IMR-90 (cell line): ENCODE measurements around the gene GTPBP8. TPM values are rescaled to one million over a fixed set of nuclear protein-coding genes. Genes with fewer than 3 reads are reported as not detected.
A peak's percentile ranks its signal among the peaks of the same experiment; 100 is the strongest.

Source experiments
- ATAC-seq: fragments of 200-7000 bp; cut with Tn5 transposase; 2 replicates; pipeline ENCODE4 v1.9.1; 2020; ENCODE audit warnings: low read depth, mild to moderate bottlenecking, moderate library complexity
- BruUV-seq: library from RNA; stranded (reverse); fragments of 400-500 nt; replicated peaks from 2 replicates; lab custom pipeline; 2021; lab: Mats Ljungman, UMichigan
- CTCF ChIA-PET: fragments of 300-600 bp; formaldehyde crosslinking; extraction: SDS; loops from one replicate; lab custom pipeline; 2021; ENCODE audit warnings: antibody characterized with exemption; lab: Yijun Ruan, JAX
- POLR2A ChIA-PET: fragments of 300-600 bp; sonication (Branson Sonifier 250); formaldehyde crosslinking; loops from one replicate; lab custom pipeline; 2022; ENCODE audit warnings: antibody characterized with exemption; ENCODE audit not compliant: unreplicated experiment; lab: Charles Lee
- DNase-seq: peaks from one replicate; pipeline ENCODE4 v3.0.0; 2013
- H2AFZ ChIP-seq: replicated peaks from 2 replicates; pipeline ENCODE3; 2013; ENCODE audit warnings: low read length, mild to moderate bottlenecking; ENCODE audit not compliant: poor library complexity
- H2AK5ac ChIP-seq: 2 replicates; pipeline ENCODE4 v1.6.1; 2013; ENCODE audit warnings: low read depth, low read length, inconsistent platforms
- H2AK9ac ChIP-seq: replicated peaks from 2 replicates; pipeline ENCODE3; 2013; ENCODE audit warnings: mild to moderate bottlenecking, low read depth, low read length, moderate library complexity; ENCODE audit not compliant: poor library complexity
- H2BK120ac ChIP-seq: 2 replicates; pipeline ENCODE4 v1.6.1; 2013; ENCODE audit warnings: low read depth, low read length, inconsistent platforms
- H2BK15ac ChIP-seq: 3 replicates; pipeline ENCODE4 v1.6.1; 2013; ENCODE audit warnings: low read depth, low read length, inconsistent platforms
- H2BK20ac ChIP-seq: 2 replicates; pipeline ENCODE4 v1.6.1; 2013; ENCODE audit warnings: low read depth, mild to moderate bottlenecking, inconsistent platforms, low read length, moderate library complexity
- H2BK5ac ChIP-seq: 2 replicates; pipeline ENCODE4 v1.6.1; 2013; ENCODE audit warnings: mild to moderate bottlenecking, low read depth, low read length, inconsistent platforms; ENCODE audit not compliant: poor library complexity, severe bottlenecking
- H3K14ac ChIP-seq: replicated peaks from 2 replicates; pipeline ENCODE4 v1.6.1; 2013; ENCODE audit warnings: low read depth, low read length, inconsistent platforms
- H3K18ac ChIP-seq: 2 replicates; pipeline ENCODE4 v1.6.1; 2013; ENCODE audit warnings: low read depth, low read length, control low read depth
- H3K23ac ChIP-seq: 2 replicates; pipeline ENCODE4 v1.6.1; 2013; ENCODE audit warnings: low read depth, low read length, inconsistent platforms
- H3K27ac ChIP-seq: 2 replicates; pipeline ENCODE4 v1.5.1; 2013; ENCODE audit warnings: mild to moderate bottlenecking, control low read depth, low read length; ENCODE audit not compliant: insufficient read depth
- H3K27me3 ChIP-seq: 2 replicates; pipeline ENCODE4 v1.6.1; 2013; ENCODE audit warnings: low read length; ENCODE audit not compliant: control insufficient read depth, insufficient read depth
- H3K36me3 ChIP-seq: 2 replicates; pipeline ENCODE4 v1.6.1; 2013; ENCODE audit warnings: low read length, mixed read lengths; ENCODE audit not compliant: control insufficient read depth, insufficient read depth
- H3K4ac ChIP-seq: 2 replicates; pipeline ENCODE4 v1.6.1; 2013; ENCODE audit warnings: low read depth, low read length, inconsistent platforms
- H3K4me1 ChIP-seq: 2 replicates; pipeline ENCODE4 v1.6.1; 2013; ENCODE audit warnings: low read length, mixed read lengths; ENCODE audit not compliant: control insufficient read depth, insufficient read depth
- H3K4me2 ChIP-seq: 2 replicates; pipeline ENCODE4 v1.6.1; 2013; ENCODE audit warnings: low read depth, mild to moderate bottlenecking, control low read depth, low read length, moderate library complexity
- H3K4me3 ChIP-seq: 2 replicates; pipeline ENCODE4 v1.5.1; 2013; ENCODE audit warnings: low read depth, mild to moderate bottlenecking, control low read depth, low read length, moderate library complexity; ENCODE audit not compliant: insufficient read depth
- H3K56ac ChIP-seq: 2 replicates; pipeline ENCODE4 v1.6.1; 2013; ENCODE audit warnings: low read length, inconsistent platforms; ENCODE audit not compliant: insufficient read depth; ENCODE audit errors: extremely low read depth
- H3K79me1 ChIP-seq, 2 experiments: 2 replicates each; pipeline ENCODE4 v1.6.1; 2013; ENCODE audit warnings: low read length in 2 of 2, inconsistent platforms in 1 of 2, low read depth in 1 of 2
- H3K9ac ChIP-seq: 2 replicates; pipeline ENCODE4 v1.6.1; 2013; ENCODE audit warnings: low read depth, low read length, control low read depth
- H3K9me1 ChIP-seq: 2 replicates; pipeline ENCODE4 v1.6.1; 2013; ENCODE audit warnings: low read length, inconsistent platforms; ENCODE audit not compliant: insufficient read depth
- H3K9me3 ChIP-seq: 2 replicates; pipeline ENCODE4 v1.6.1; 2013; ENCODE audit warnings: low read length; ENCODE audit not compliant: control insufficient read depth, insufficient read depth
- H4K20me1 ChIP-seq: 2 replicates; pipeline ENCODE4 v1.6.1; 2013; ENCODE audit warnings: low read length, inconsistent platforms; ENCODE audit not compliant: insufficient read depth
- H4K5ac ChIP-seq: 2 replicates; pipeline ENCODE4 v1.6.1; 2013; ENCODE audit warnings: mild to moderate bottlenecking, low read depth, low read length, control low read depth
- H4K8ac ChIP-seq, 2 experiments: 2 replicates each; pipeline ENCODE4 v1.6.1; 2013; ENCODE audit warnings: low read depth in 2 of 2, low read length in 2 of 2, control low read depth in 1 of 2, inconsistent platforms in 1 of 2
- H4K91ac ChIP-seq: 2 replicates; pipeline ENCODE4 v1.6.1; 2013; ENCODE audit warnings: low read depth, low read length, inconsistent platforms; ENCODE audit not compliant: insufficient read depth
- BHLHE40 ChIP-seq: fragments of 150-350 bp; IDR thresholded peaks from 2 replicates; pipeline ENCODE4 v1.6.1; 2016; ENCODE audit warnings: mild to moderate bottlenecking, low read depth, low read length
- CEBPB ChIP-seq: IDR thresholded peaks from 2 replicates; pipeline ENCODE4 v1.6.1; 2012; ENCODE audit warnings: low read depth, low read length, improper control_type of control experiment
- WGBS, 2 experiments: methylation state at CpG; one replicate each; pipeline versions ENCODE4 v1.1.5 to v1.1.7; 2013; ENCODE audit warnings: missing lambda C conversion rate in 2 of 2; ENCODE audit not compliant: insufficient read length in 1 of 2; ENCODE audit errors: extremely low coverage in 2 of 2; 5-methylcytosine and 5-hydroxymethylcytosine counted together
- dilution Hi-C: fragments of 300-500 bp; cut with HindIII; formaldehyde crosslinking; loops from one replicate; pipeline ENCODE4 v1.14.3; 2018; ENCODE audit warnings: low sequenced_read_pairs; ENCODE audit not compliant: unreplicated experiment
- in situ Hi-C: fragments of 300-500 bp; cut with MboI; formaldehyde crosslinking; loops from 3 replicates; pipeline ENCODE4 v1.14.3; 2019; ENCODE audit warnings: low sequenced_read_pairs, inconsistent platforms, mixed read lengths
- intact Hi-C: fragments of 100-400 bp; cut with micrococcal nuclease; formaldehyde crosslinking; loops from 2 replicates; pipeline ENCODE4 v1.10.0; 2022
- polyA plus RNA-seq, 3 experiments: library from polyadenylated mRNA; depleted of rRNA; stranded (reverse); fragments of >200 nt; gene quantifications; 2 replicates each; pipeline ENCODE4 v1.2.3, GENCODE V29; 2012; ENCODE audit warnings: low replicate concordance in 1 of 3
- total RNA-seq: library from RNA; depleted of rRNA; stranded (reverse); fragments of >200 nt; gene quantifications from 2 replicates; pipeline ENCODE4 v1.2.3, GENCODE V29; 2012

GTPBP8 gene
- total and polyA plus RNA-seq, 2 of the 4 experiments (the other 2 are of a cell fraction) = 15.4 to 23.9 TPM

- no peak overlapping the region for H3K4me3 ChIP-seq
- ChIA-PET POLR2A (interaction anchor here (1.0 kb wide), 1 partner anchor 14 kb away, joined by 3 read pairs; a partner anchor contains a TSS), CTCF (interaction anchor here (0.5 to 1.7 kb wide), 5 partner anchors 164 to 300 kb away, joined by 3 to 6 read pairs (median 3); no protein-coding TSS in a partner anchor)
- ATAC-seq (peak; percentile 75), DNase-seq (peak; percentile 69)
- no peaks in the 10 kb centered on the region for H3K4me1 ChIP-seq
- no peak overlapping the region for H3K9ac ChIP-seq
- no peak overlapping the region for H2BK15ac ChIP-seq
- dilution Hi-C loops = no loop called here
- no peaks in the 10 kb centered on the region for H3K9me1 ChIP-seq
- in situ Hi-C loops = no loop called here
- no peak overlapping the region for H3K56ac ChIP-seq
- H3K36me3 ChIP-seq = no peaks in the 10 kb centered on the region
- no TSS peak for BruUV-seq
- no peak overlapping the region for H2AFZ ChIP-seq
- TF ChIP-seq BHLHE40 = no peak
- peak; percentile 39; the same call in 1 of the 2 replicates for TF ChIP-seq CEBPB
- H3K4ac ChIP-seq = no peak overlapping the region
- H3K23ac ChIP-seq = no peak overlapping the region
- H3K27ac ChIP-seq = no peak overlapping the region
- no peak overlapping the region for H2AK5ac ChIP-seq
- no peak overlapping the region for H2BK120ac ChIP-seq
- no peaks in the 10 kb centered on the region for H3K9me3 ChIP-seq
- H2BK5ac ChIP-seq = no peak overlapping the region
- no peaks in the 10 kb centered on the region for H4K20me1 ChIP-seq
- no peak overlapping the region for H4K5ac ChIP-seq
- no peaks in the 10 kb centered on the region; the same call in 1 of the 2 replicates for H3K27me3 ChIP-seq
- H3K14ac ChIP-seq = no peak overlapping the region
- H3K4me2 ChIP-seq = no peak overlapping the region
- 86% methylated on average over 1 of the region's 2 CpGs; no CpG with 5 or more reads in 1 of the 2 experiments for WGBS, 2 experiments
- H3K18ac ChIP-seq = no peak overlapping the region
- no peak overlapping the region for H4K91ac ChIP-seq
- H4K8ac ChIP-seq = no peak overlapping the region
- intact Hi-C loops = no loop called here
- H2BK20ac ChIP-seq = no peak overlapping the region
- H3K79me1 ChIP-seq = no peaks in the 10 kb centered on the region
- H2AK9ac ChIP-seq = no peak overlapping the region
These were observed 43.2 kb downstream of the GTPBP8 start for GRCh38 chr3:113034011-113034410.
